K562 (cell line): ENCODE results near the gene RNF114. TPM values are rescaled to one million over a fixed set of nuclear protein-coding genes. Genes with fewer than 3 reads are reported as not detected.

Experiments used
- BDP1 ChIP-seq: IDR thresholded peaks from 3 replicates; pipeline ENCODE4 v1.6.1; 2011; ENCODE audit not compliant: insufficient read length, insufficient read depth
- BHLHE40 ChIP-seq: IDR thresholded peaks from 2 replicates; pipeline ENCODE4 v1.6.1; 2011; ENCODE audit warnings: low read length, improper control_type of control experiment
- CBX8 ChIP-seq: fragments of 200-600 bp; sonication (generic); IDR thresholded peaks from 2 replicates; pipeline ENCODE4 v1.6.1; 2012; ENCODE audit warnings: borderline replicate concordance, mixed run types, low read depth, mild to moderate bottlenecking, moderate library complexity, mixed read lengths, low read length, control low read depth, inconsistent platforms; ENCODE audit not compliant: poor library complexity, severe bottlenecking; ENCODE audit errors: extremely low read depth
- CCNT2 ChIP-seq: IDR thresholded peaks from 2 replicates; pipeline ENCODE4 v1.6.1; 2011; ENCODE audit warnings: borderline replicate concordance, low read depth, mild to moderate bottlenecking, moderate library complexity, mixed read lengths, low read length; ENCODE audit not compliant: insufficient read length; ENCODE audit errors: extremely low read depth
- COPS2 ChIP-seq: fragments of 450-650 bp; conservative IDR thresholded peaks from 2 replicates; pipeline ENCODE4 v1.6.1; 2016; ENCODE audit warnings: mild to moderate bottlenecking, moderate library complexity
- E2F5 ChIP-seq: sonication (generic); formaldehyde crosslinking; IDR thresholded peaks from 2 replicates; pipeline ENCODE4 v1.8.0; 2022; ENCODE audit warnings: mild to moderate bottlenecking, missing genetic modification reagents
- ETS2 ChIP-seq: IDR thresholded peaks from 2 replicates; pipeline ENCODE4 v1.6.1; 2016; ENCODE audit warnings: borderline replicate concordance, missing genetic modification characterization, mild to moderate bottlenecking, moderate library complexity, missing compliant biosample characterization; ENCODE audit not compliant: poor library complexity, severe bottlenecking
- FOXA3 ChIP-seq, 2 experiments: fragments of 450-650 bp in 1 of 2; sonication (generic) in 1 of 2; formaldehyde crosslinking; IDR thresholded peaks in 1 of 2; conservative IDR thresholded peaks in 1 of 2; 2 replicates each; pipeline versions ENCODE4 v1.4.0 to v1.8.0; 2020 to 2022; ENCODE audit warnings: mild to moderate bottlenecking in 2 of 2, missing genetic modification reagents in 1 of 2
- HDAC2 ChIP-seq: fragments of 450-650 bp; IDR thresholded peaks from 2 replicates; pipeline ENCODE4 v1.6.1; 2016; ENCODE audit warnings: mild to moderate bottlenecking
- HNRNPK ChIP-seq: fragments of 200-400 bp; formaldehyde crosslinking; IDR thresholded peaks from one replicate; pipeline ENCODE4 v1.6.1; 2018; ENCODE audit warnings: mild to moderate bottlenecking, low read depth, low read length; ENCODE audit not compliant: poor library complexity, severe bottlenecking
- LEF1 ChIP-seq: fragments of 450-650 bp; IDR thresholded peaks from 2 replicates; pipeline ENCODE4 v1.6.1; 2016; ENCODE audit warnings: mild to moderate bottlenecking
- MBD2 ChIP-seq: sonication (generic); IDR thresholded peaks from 2 replicates; pipeline ENCODE4 v1.6.1; 2016; ENCODE audit warnings: low read depth, borderline replicate concordance
- MCM5 ChIP-seq: fragments of 450-650 bp; IDR thresholded peaks from 2 replicates; pipeline ENCODE4 v1.6.1; 2016; ENCODE audit warnings: low read depth
- MCM7 ChIP-seq, 2 experiments: fragments of 450-650 bp; IDR thresholded peaks; 2 replicates each; pipeline ENCODE4 v1.6.1; 2016 to 2018
- MED1 ChIP-seq: sonication (generic); formaldehyde crosslinking; IDR thresholded peaks from 2 replicates; pipeline ENCODE4 v1.8.1; 2023; ENCODE audit warnings: missing genetic modification reagents, borderline replicate concordance
- MYNN ChIP-seq, 2 experiments: sonication (generic); formaldehyde crosslinking in 1 of 2; IDR thresholded peaks; 2 replicates each; pipeline versions ENCODE4 v1.5.0 to v1.6.1; 2016 to 2020; ENCODE audit warnings: antibody characterized with exemption in 1 of 2, missing genetic modification reagents in 1 of 2
- PHB ChIP-seq: fragments of 250-450 bp; sonication (Bioruptor Pico); IDR thresholded peaks from 2 replicates; pipeline ENCODE4 v1.5.0; 2021
- PHF20 ChIP-seq: fragments of 450-650 bp; IDR thresholded peaks from 2 replicates; pipeline ENCODE4 v1.6.1; 2018; ENCODE audit not compliant: partially characterized antibody
- POLR2B ChIP-seq: fragments of 450-650 bp; IDR thresholded peaks from 2 replicates; pipeline ENCODE4 v1.6.1; 2018; ENCODE audit warnings: low read depth; ENCODE audit not compliant: partially characterized antibody
- RHOXF2B ChIP-seq: fragments of 250-450 bp; sonication (Bioruptor Pico); conservative IDR thresholded peaks from 2 replicates; pipeline ENCODE4 v1.5.1; 2021
- SAFB2 ChIP-seq: fragments of 200-400 bp; formaldehyde crosslinking; IDR thresholded peaks from 2 replicates; pipeline ENCODE4 v1.6.1; 2018; ENCODE audit warnings: borderline replicate concordance, low read length, low read depth, moderate library complexity; ENCODE audit not compliant: severe bottlenecking
- TSC22D4 ChIP-seq: fragments of 450-650 bp; IDR thresholded peaks from 2 replicates; pipeline ENCODE4 v1.6.1; 2016; ENCODE audit warnings: missing genetic modification characterization, missing biosample characterization, control low read depth
- ZBTB11 ChIP-seq, 3 experiments: fragments of 200-800 bp in 1 of 3; fragments of 250-450 bp in 1 of 3; fragments of 450-650 bp in 1 of 3; sonication (Bioruptor Pico) in 1 of 3; sonication (Bioruptor generic) in 1 of 3; formaldehyde crosslinking in 1 of 3; IDR thresholded peaks; 2 replicates each; pipeline versions ENCODE4 v1.6.1 to v1.8.0; 2016 to 2022; ENCODE audit warnings: mild to moderate bottlenecking in 2 of 3, missing genetic modification characterization in 2 of 3, missing compliant biosample characterization in 1 of 3, moderate library complexity in 1 of 3
- ZKSCAN3 ChIP-seq: fragments of 250-450 bp; sonication (Bioruptor Pico); IDR thresholded peaks from 2 replicates; pipeline ENCODE4 v1.4.0; 2020
- ZNF232 ChIP-seq: sonication (generic); formaldehyde crosslinking; IDR thresholded peaks from 2 replicates; pipeline ENCODE4 v1.8.0; 2022; ENCODE audit warnings: mild to moderate bottlenecking, missing genetic modification reagents
- ZNF311 ChIP-seq: fragments of 250-450 bp; sonication (Bioruptor Pico); IDR thresholded peaks from 2 replicates; pipeline ENCODE4 v1.4.0; 2020; ENCODE audit warnings: mild to moderate bottlenecking, moderate library complexity
- ZNF766 ChIP-seq: fragments of 200-800 bp; sonication (Bioruptor generic); conservative IDR thresholded peaks from 2 replicates; pipeline ENCODE4 v1.6.1; 2016; ENCODE audit warnings: missing genetic modification characterization, missing compliant biosample characterization
- polyA plus RNA-seq, 8 experiments: library from polyadenylated mRNA; depleted of rRNA in 4 of 8; stranded (reverse) in 5 of 8; unstranded in 3 of 8; fragments of >200 nt; fragmentation: Nextera tagmentation in 2 of 8; fragmentation: Illumina TruSeq in 1 of 8; extraction: Ambion mirVana in 2 of 8; extraction: Trizol in 1 of 8; gene quantifications; 2 replicates each; pipeline versions ENCODE4 v1.2.1 to v1.2.3, GENCODE V29; 2011 to 2014; ENCODE audit warnings: inconsistent platforms in 1 of 8, missing spikeins in 1 of 8
- total RNA-seq, 7 experiments: library from RNA; depleted of rRNA in 6 of 7; stranded (reverse); fragments of >200 nt in 6 of 7; fragmentation: Illumina TruSeq in 2 of 7; extraction: Trizol in 2 of 7; gene quantifications; 2 replicates each; pipeline versions ENCODE4 v1.2.1 to v1.2.3, GENCODE V29; 2011 to 2021; ENCODE audit warnings: low replicate concordance in 1 of 7

Gene RNF114
- total and polyA plus RNA-seq, 9 of the 15 experiments (the other 6 are each of a cell fraction or from before 2014, with no cell fraction given): 38.6 to 111 (median 62.6) TPM

GRCh38 chr20:49925901-49926454 is 10.2 kb upstream of the RNF114 start (continued):
- TF ChIP-seq ZNF232 (CRISPR knock-in tag) (no peak), CCNT2 (no peak), MCM7 (IDR thresholded peaks at IDR 0.05) (no peak), HNRNPK (no peak), BDP1 (no peak), MBD2 (no peak), BHLHE40 (no peak), SAFB2 (no peak), PHB (no peak), COPS2 (no peak), FOXA3 (CRISPR knock-in tag; conservative IDR thresholded peaks at IDR 0.05 in 1 of 2, IDR thresholded peaks at IDR 0.05 in 1 of 2) (no peak), LEF1 (no peak), MYNN (IDR thresholded peaks at IDR 0.05) (no peak), MYNN (CRISPR knock-in tag; IDR thresholded peaks at IDR 0.05) (no peak), POLR2B (no peak), ZKSCAN3 (CRISPR knock-in tag) (no peak), RHOXF2B (CRISPR knock-in tag) (no peak), CBX8 (no peak), E2F5 (CRISPR knock-in tag) (no peak), ZNF311 (CRISPR knock-in tag) (no peak), MCM5 (no peak), PHF20 (no peak), TSC22D4 (tag) (no peak), ZNF766 (CRISPR knock-in tag) (0 out of 2 replicates have a peak, but pooled peaks have one; percentile 37), MED1 (no peak), ETS2 (tag) (no peak), ZBTB11 (CRISPR knock-in tag; IDR thresholded peaks at IDR 0.05) (no peak), HDAC2 (no peak)
